OCI-LY7 (cell line): ENCODE results near the gene TOR3A. TPM values are rescaled to one million over a fixed set of nuclear protein-coding genes. Genes with fewer than 3 reads are reported as not detected.
"Not testable (repeated sequence)": the region's sequence is repeated elsewhere in the genome, so short reads cannot be mapped to it uniquely, and the experiment has no call there.

Experiments
- BruUV-seq: library from RNA; stranded (reverse); fragments of 400-500 nt; replicated peaks from 2 replicates; lab custom pipeline; 2021; lab: Mats Ljungman, UMichigan
- CTCF ChIA-PET: fragments of 300-600 bp; sonication (Branson Sonifier 250); formaldehyde crosslinking; loops from one replicate; lab custom pipeline; 2022; ENCODE audit warnings: antibody characterized with exemption; ENCODE audit not compliant: unreplicated experiment; lab: Charles Lee
- POLR2A ChIA-PET: fragments of 300-600 bp; sonication (Branson Sonifier 250); formaldehyde crosslinking; loops from one replicate; lab custom pipeline; 2022; ENCODE audit warnings: antibody characterized with exemption; lab: Charles Lee
- DNase-seq: peaks from one replicate; pipeline ENCODE4 v3.0.0-alpha.2; 2015; ENCODE audit warnings: low spot score
- H2AFZ ChIP-seq: fragments of 200-600 bp; sonication (generic), shearing (Covaris generic); 2 replicates; pipeline ENCODE4 v1.6.1; 2014; ENCODE audit warnings: mild to moderate bottlenecking, antibody characterized with exemption, low read length, moderate library complexity
- H3K27ac ChIP-seq: fragments of 200-600 bp; sonication (generic); 2 replicates; pipeline ENCODE4 v1.5.1; 2014; ENCODE audit warnings: mixed run types, low read depth, mild to moderate bottlenecking, moderate library complexity, low read length, inconsistent platforms; ENCODE audit not compliant: poor library complexity, severe bottlenecking
- H3K36me3 ChIP-seq: fragments of 200-600 bp; sonication (generic); 2 replicates; pipeline ENCODE4 v1.6.1; 2014; ENCODE audit warnings: mild to moderate bottlenecking, antibody characterized with exemption, low read length, moderate library complexity, mixed read lengths; ENCODE audit not compliant: insufficient read depth
- H3K4me1 ChIP-seq: fragments of 200-600 bp; sonication (generic); 2 replicates; pipeline ENCODE4 v1.5.1; 2014; ENCODE audit warnings: mild to moderate bottlenecking, low read length; ENCODE audit not compliant: insufficient read depth, poor library complexity, severe bottlenecking
- H3K4me2 ChIP-seq: fragments of 200-600 bp; sonication (generic); 2 replicates; pipeline ENCODE4 v1.6.1; 2014; ENCODE audit warnings: mild to moderate bottlenecking, low read length
- H3K4me3 ChIP-seq: fragments of 200-600 bp; sonication (generic); 2 replicates; pipeline ENCODE4 v1.5.1; 2014; ENCODE audit warnings: mild to moderate bottlenecking, low read depth, low read length; ENCODE audit not compliant: poor library complexity, severe bottlenecking
- H3K79me2 ChIP-seq: fragments of 200-600 bp; sonication (generic); 2 replicates; pipeline ENCODE4 v1.6.1; 2016; ENCODE audit warnings: low read depth, mild to moderate bottlenecking, low read length, moderate library complexity, mixed read lengths; ENCODE audit not compliant: insufficient read depth
- H3K9me2 ChIP-seq: fragments of 200-600 bp; sonication (generic); 2 replicates; pipeline ENCODE4 v1.6.1; 2016; ENCODE audit warnings: mild to moderate bottlenecking, low read length, mixed read lengths; ENCODE audit not compliant: insufficient read depth
- H3K9me3 ChIP-seq: fragments of 200-600 bp; sonication (generic); 2 replicates; pipeline ENCODE4 v1.6.1; 2014; ENCODE audit warnings: mild to moderate bottlenecking, mixed run types, low read length, mixed read lengths
- H4K20me1 ChIP-seq: fragments of 200-600 bp; sonication (generic); 2 replicates; pipeline ENCODE4 v1.6.1; 2014; ENCODE audit warnings: mild to moderate bottlenecking, antibody characterized with exemption, low read length, moderate library complexity, mixed read lengths; ENCODE audit not compliant: insufficient read depth
- CTCF ChIP-seq: fragments of 200-600 bp; sonication (generic); conservative IDR thresholded peaks from 2 replicates; pipeline ENCODE4 v1.5.1; 2014; ENCODE audit warnings: mild to moderate bottlenecking, antibody characterized with exemption, low read length, moderate library complexity, mixed read lengths
- EZH2phosphoT487 ChIP-seq: fragments of 200-600 bp; sonication (generic); IDR thresholded peaks from 2 replicates; pipeline ENCODE4 v1.6.1; 2018; ENCODE audit warnings: low read depth, borderline replicate concordance, mild to moderate bottlenecking, mixed run types, antibody characterized with exemption, low read length, moderate library complexity, mixed read lengths
- intact Hi-C: fragments of 100-400 bp; cut with micrococcal nuclease; formaldehyde crosslinking; loops from one replicate; pipeline ENCODE4 v1.10.0; 2022; ENCODE audit not compliant: unreplicated experiment
- total RNA-seq, 2 experiments: library from RNA; depleted of rRNA in 1 of 2; stranded (reverse); fragments of >200 nt in 1 of 2; shearing (Covaris generic) in 1 of 2; gene quantifications; 2 replicates each; pipeline ENCODE4 v1.2.3, GENCODE V29; 2014 to 2022

The TOR3A gene
- total RNA-seq, 2 experiments from 2014 or later: 49.0 to 66.7 TPM

GRCh38 chr1:179128520-179128919 is 46.6 kb downstream of the TOR3A start:
- H3K4me3 ChIP-seq: no peak overlapping the region
- no peaks in the 10 kb centered on the region for H3K9me2 ChIP-seq
- no peak overlapping the region for H3K27ac ChIP-seq
- no TSS peak for BruUV-seq
- H3K79me2 ChIP-seq: no peaks in the 10 kb centered on the region
- H3K4me1 ChIP-seq: peaks cover 20% of the 10 kb centered on the region
- no peaks in the 10 kb centered on the region for H4K20me1 ChIP-seq
- peaks cover 19% of the 10 kb centered on the region for H3K36me3 ChIP-seq
- intact Hi-C loops: loop anchor here (10.0 kb wide), 1 partner anchor 376 kb away; no protein-coding TSS in a partner anchor
- no peak overlapping the region for H3K4me2 ChIP-seq
- H2AFZ ChIP-seq: no peak overlapping the region
- TF ChIP-seq CTCF (no peak), EZH2phosphoT487 (no peak)
- H3K9me3 ChIP-seq: no peaks in the 10 kb centered on the region
- CTCF ChIA-PET: no interaction called here
- DNase-seq: no peak
- POLR2A ChIA-PET: interaction anchor here (0.6 to 1.2 kb wide), 3 partner anchors 14 to 99 kb away, joined by 3 to 5 read pairs (median 3); no protein-coding TSS in a partner anchor

GRCh38 chr1:179129702-179130473 is 48.0 kb downstream of the TOR3A start:
- no peaks in the 10 kb centered on the region for H3K9me3 ChIP-seq
- ChIA-PET CTCF (interaction anchor here (1.0 kb wide), 1 partner anchor 98 kb away, joined by 3 read pairs; no protein-coding TSS in a partner anchor), POLR2A (interaction anchor here (0.7 to 1.5 kb wide), 11 partner anchors 9 to 689 kb away, joined by 3 to 6 read pairs (median 3); no protein-coding TSS in a partner anchor)
- no peaks in the 10 kb centered on the region for H3K79me2 ChIP-seq
- H3K27ac ChIP-seq: peak overlapping the region; percentile 12
- H3K9me2 ChIP-seq: no peaks in the 10 kb centered on the region
- TF ChIP-seq CTCF (no peak), EZH2phosphoT487 (no peak)
- peaks cover 15% of the 10 kb centered on the region for H3K36me3 ChIP-seq
- H3K4me2 ChIP-seq: peak overlapping the region; percentile 60
- peaks cover 20% of the 10 kb centered on the region for H3K4me1 ChIP-seq
- peak; percentile 78 for DNase-seq
- BruUV-seq: no TSS peak
- H4K20me1 ChIP-seq: no peaks in the 10 kb centered on the region
- H2AFZ ChIP-seq: peak overlapping the region; percentile 50; the same call in 1 of the 2 replicates
- peak overlapping the region; percentile 45 for H3K4me3 ChIP-seq
- intact Hi-C loops: loop anchor here (10.0 kb wide), 1 partner anchor 375 kb away; no protein-coding TSS in a partner anchor

- H3K4me3 ChIP-seq, H3K4me1 ChIP-seq, H3K4me2 ChIP-seq, H4K20me1 ChIP-seq, H3K79me2 ChIP-seq, H3K27ac ChIP-seq, BruUV-seq, POLR2A ChIA-PET, H3K36me3 ChIP-seq, intact Hi-C loops, H3K9me3 ChIP-seq, H2AFZ ChIP-seq, H3K9me2 ChIP-seq, DNase-seq, CTCF ChIA-PET: not testable (repeated sequence)
Observed at GRCh38 chr1:179135168-179135567, 53.3 kb downstream of the TOR3A start.

- CTCF ChIA-PET, H3K9me3 ChIP-seq, H3K4me3 ChIP-seq, H3K4me1 ChIP-seq, POLR2A ChIA-PET, intact Hi-C loops, H3K4me2 ChIP-seq, H3K27ac ChIP-seq, H4K20me1 ChIP-seq, DNase-seq, H3K9me2 ChIP-seq, BruUV-seq, H3K36me3 ChIP-seq, H3K79me2 ChIP-seq, H2AFZ ChIP-seq: not testable (repeated sequence)
Observed at GRCh38 chr1:179135707-179136106, 53.8 kb downstream of the TOR3A start.
